PFSK-1 (cell line): ENCODE data around the gene MACROH2A1. TPM values are rescaled to one million over a fixed set of nuclear protein-coding genes. Genes with fewer than 3 reads are reported as not detected.

Experiments
- FOXP2 ChIP-seq: optimal IDR thresholded peaks from 2 replicates; pipeline ENCODE3; 2011; ENCODE audit warnings: borderline replicate concordance, control low read depth, inconsistent platforms; ENCODE audit not compliant: insufficient read depth; ENCODE audit errors: extremely low read length, extremely low read depth
- POLR2AphosphoS5 ChIP-seq: IDR thresholded peaks from 2 replicates; pipeline ENCODE4 v1.6.1; 2012; ENCODE audit warnings: low read depth, mild to moderate bottlenecking, control low read depth, low read length, moderate library complexity
- SIN3A ChIP-seq: IDR thresholded peaks from 2 replicates; pipeline ENCODE4 v1.6.1; 2012; ENCODE audit warnings: mild to moderate bottlenecking, low read length, moderate library complexity, borderline replicate concordance; ENCODE audit not compliant: insufficient read depth
- TAF1 ChIP-seq: IDR thresholded peaks from 2 replicates; pipeline ENCODE4 v1.6.1; 2012; ENCODE audit warnings: low read length, control low read depth, borderline replicate concordance; ENCODE audit not compliant: insufficient read depth
- polyA plus RNA-seq: library from polyadenylated mRNA; unstranded; fragments of >200 nt; gene quantifications from one replicate; pipeline ENCODE4 v1.2.1, GENCODE V29; 2012; ENCODE audit warnings: low read depth, missing spikeins; ENCODE audit not compliant: insufficient read length
- TF ChIP-seq, protein P1 (sequence below), 2 experiments: IDR thresholded peaks; 2 replicates each; pipeline versions ENCODE4 v1.6.1 to v1.8.0; 2011 to 2012; ENCODE audit warnings: low read depth in 2 of 2, low read length in 2 of 2, control low read depth in 1 of 2, inconsistent platforms in 1 of 2, mild to moderate bottlenecking in 1 of 2, moderate library complexity in 1 of 2; ENCODE audit not compliant: insufficient read depth in 1 of 2

Gene MACROH2A1
- 213 TPM for polyA plus RNA-seq

- TF ChIP-seq POLR2AphosphoS5 (peak; percentile 74), TAF1 (peak; percentile 83; the same call in 1 of the 2 replicates), SIN3A (no peak), FOXP2 (peak; percentile 67)
- TF ChIP-seq, protein P1, sequence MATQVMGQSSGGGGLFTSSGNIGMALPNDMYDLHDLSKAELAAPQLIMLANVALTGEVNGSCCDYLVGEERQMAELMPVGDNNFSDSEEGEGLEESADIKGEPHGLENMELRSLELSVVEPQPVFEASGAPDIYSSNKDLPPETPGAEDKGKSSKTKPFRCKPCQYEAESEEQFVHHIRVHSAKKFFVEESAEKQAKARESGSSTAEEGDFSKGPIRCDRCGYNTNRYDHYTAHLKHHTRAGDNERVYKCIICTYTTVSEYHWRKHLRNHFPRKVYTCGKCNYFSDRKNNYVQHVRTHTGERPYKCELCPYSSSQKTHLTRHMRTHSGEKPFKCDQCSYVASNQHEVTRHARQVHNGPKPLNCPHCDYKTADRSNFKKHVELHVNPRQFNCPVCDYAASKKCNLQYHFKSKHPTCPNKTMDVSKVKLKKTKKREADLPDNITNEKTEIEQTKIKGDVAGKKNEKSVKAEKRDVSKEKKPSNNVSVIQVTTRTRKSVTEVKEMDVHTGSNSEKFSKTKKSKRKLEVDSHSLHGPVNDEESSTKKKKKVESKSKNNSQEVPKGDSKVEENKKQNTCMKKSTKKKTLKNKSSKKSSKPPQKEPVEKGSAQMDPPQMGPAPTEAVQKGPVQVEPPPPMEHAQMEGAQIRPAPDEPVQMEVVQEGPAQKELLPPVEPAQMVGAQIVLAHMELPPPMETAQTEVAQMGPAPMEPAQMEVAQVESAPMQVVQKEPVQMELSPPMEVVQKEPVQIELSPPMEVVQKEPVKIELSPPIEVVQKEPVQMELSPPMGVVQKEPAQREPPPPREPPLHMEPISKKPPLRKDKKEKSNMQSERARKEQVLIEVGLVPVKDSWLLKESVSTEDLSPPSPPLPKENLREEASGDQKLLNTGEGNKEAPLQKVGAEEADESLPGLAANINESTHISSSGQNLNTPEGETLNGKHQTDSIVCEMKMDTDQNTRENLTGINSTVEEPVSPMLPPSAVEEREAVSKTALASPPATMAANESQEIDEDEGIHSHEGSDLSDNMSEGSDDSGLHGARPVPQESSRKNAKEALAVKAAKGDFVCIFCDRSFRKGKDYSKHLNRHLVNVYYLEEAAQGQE (IDR thresholded peaks at IDR 0.05; ENCODE audit: insufficient read depth in 1 of 2, low read depth in 2 of 2, low read length in 2 of 2), result 0 out of 4 replicates have a peak, but pooled peaks of 1 of the 2 experiments have one; percentile 21
These were observed at the start of gene MACROH2A1 for GRCh38 chr5:135398855-135399793. TSS of gene MACROH2A1 (minus strand) at chr5:135399231. CDS start at chr5:135389093, 10,138 bp downstream.

- TF ChIP-seq SIN3A (no peak), TAF1 (no peak), POLR2AphosphoS5 (no peak), FOXP2 (no peak)
- TF ChIP-seq, protein P1 (IDR thresholded peaks at IDR 0.05; ENCODE audit: insufficient read depth in 1 of 2, low read depth in 2 of 2, low read length in 2 of 2), result no peak
These were observed 49.2 kb upstream of the MACROH2A1 start for GRCh38 chr5:135448071-135448739.

GRCh38 chr5:135447298-135447929 lies 48.4 kb upstream of the MACROH2A1 start, which contains the start of gene DCANP1:
TSS of gene DCANP1 (minus strand) at chr5:135447348. CDS start at chr5:135447108, 240 bp downstream.
- TF ChIP-seq FOXP2 (no peak), POLR2AphosphoS5 (no peak), TAF1 (no peak), SIN3A (no peak)
- TF ChIP-seq, protein P1 (IDR thresholded peaks at IDR 0.05; ENCODE audit: insufficient read depth in 1 of 2, low read depth in 2 of 2, low read length in 2 of 2), result no peak

- TF ChIP-seq, protein P1 (IDR thresholded peaks at IDR 0.05; ENCODE audit: insufficient read depth in 1 of 2, low read depth in 2 of 2, low read length in 2 of 2), result no peak
- no peak for TF ChIP-seq POLR2AphosphoS5
- TF ChIP-seq SIN3A, result no peak
- TF ChIP-seq TAF1, result no peak
- TF ChIP-seq FOXP2, result no peak
These were observed 47.6 kb upstream of the MACROH2A1 start for GRCh38 chr5:135446615-135447014.
